Measurements from ENCODE around the gene CD3E. TPM values are rescaled to one million over a fixed set of nuclear protein-coding genes. Genes with fewer than 3 reads are reported as not detected.
A peak's percentile ranks its signal among the peaks of the same experiment; 100 is the strongest.

Gene CD3E
- total and polyA plus RNA-seq, 9 of the 15 experiments (the other 6 are each of a cell fraction or from before 2014, with no cell fraction given): 0.07 to 0.62 (median 0.19) TPM; not detected in 5

DNA sequence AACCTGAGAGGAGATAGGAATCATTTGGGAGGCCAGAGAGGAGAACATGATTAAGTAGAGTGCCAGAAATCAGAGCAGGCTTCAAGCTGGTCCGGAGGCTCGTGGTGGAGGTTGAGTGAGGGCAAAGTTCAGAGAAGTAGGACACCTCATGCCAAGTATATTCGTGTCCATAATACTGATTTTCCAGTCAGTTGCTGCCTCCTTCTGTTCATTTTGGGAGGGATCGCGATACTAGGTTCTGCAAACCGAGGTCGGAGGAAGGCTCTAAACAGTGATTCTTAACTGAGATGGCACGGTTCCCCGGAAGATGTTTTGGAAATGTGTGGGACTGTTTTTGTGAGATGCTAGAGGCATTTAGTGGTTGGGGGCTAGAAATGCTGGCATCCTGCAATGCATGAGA lies 13.6 kb upstream of the CD3E start (continued):
- TF ChIP-seq, protein P1, sequence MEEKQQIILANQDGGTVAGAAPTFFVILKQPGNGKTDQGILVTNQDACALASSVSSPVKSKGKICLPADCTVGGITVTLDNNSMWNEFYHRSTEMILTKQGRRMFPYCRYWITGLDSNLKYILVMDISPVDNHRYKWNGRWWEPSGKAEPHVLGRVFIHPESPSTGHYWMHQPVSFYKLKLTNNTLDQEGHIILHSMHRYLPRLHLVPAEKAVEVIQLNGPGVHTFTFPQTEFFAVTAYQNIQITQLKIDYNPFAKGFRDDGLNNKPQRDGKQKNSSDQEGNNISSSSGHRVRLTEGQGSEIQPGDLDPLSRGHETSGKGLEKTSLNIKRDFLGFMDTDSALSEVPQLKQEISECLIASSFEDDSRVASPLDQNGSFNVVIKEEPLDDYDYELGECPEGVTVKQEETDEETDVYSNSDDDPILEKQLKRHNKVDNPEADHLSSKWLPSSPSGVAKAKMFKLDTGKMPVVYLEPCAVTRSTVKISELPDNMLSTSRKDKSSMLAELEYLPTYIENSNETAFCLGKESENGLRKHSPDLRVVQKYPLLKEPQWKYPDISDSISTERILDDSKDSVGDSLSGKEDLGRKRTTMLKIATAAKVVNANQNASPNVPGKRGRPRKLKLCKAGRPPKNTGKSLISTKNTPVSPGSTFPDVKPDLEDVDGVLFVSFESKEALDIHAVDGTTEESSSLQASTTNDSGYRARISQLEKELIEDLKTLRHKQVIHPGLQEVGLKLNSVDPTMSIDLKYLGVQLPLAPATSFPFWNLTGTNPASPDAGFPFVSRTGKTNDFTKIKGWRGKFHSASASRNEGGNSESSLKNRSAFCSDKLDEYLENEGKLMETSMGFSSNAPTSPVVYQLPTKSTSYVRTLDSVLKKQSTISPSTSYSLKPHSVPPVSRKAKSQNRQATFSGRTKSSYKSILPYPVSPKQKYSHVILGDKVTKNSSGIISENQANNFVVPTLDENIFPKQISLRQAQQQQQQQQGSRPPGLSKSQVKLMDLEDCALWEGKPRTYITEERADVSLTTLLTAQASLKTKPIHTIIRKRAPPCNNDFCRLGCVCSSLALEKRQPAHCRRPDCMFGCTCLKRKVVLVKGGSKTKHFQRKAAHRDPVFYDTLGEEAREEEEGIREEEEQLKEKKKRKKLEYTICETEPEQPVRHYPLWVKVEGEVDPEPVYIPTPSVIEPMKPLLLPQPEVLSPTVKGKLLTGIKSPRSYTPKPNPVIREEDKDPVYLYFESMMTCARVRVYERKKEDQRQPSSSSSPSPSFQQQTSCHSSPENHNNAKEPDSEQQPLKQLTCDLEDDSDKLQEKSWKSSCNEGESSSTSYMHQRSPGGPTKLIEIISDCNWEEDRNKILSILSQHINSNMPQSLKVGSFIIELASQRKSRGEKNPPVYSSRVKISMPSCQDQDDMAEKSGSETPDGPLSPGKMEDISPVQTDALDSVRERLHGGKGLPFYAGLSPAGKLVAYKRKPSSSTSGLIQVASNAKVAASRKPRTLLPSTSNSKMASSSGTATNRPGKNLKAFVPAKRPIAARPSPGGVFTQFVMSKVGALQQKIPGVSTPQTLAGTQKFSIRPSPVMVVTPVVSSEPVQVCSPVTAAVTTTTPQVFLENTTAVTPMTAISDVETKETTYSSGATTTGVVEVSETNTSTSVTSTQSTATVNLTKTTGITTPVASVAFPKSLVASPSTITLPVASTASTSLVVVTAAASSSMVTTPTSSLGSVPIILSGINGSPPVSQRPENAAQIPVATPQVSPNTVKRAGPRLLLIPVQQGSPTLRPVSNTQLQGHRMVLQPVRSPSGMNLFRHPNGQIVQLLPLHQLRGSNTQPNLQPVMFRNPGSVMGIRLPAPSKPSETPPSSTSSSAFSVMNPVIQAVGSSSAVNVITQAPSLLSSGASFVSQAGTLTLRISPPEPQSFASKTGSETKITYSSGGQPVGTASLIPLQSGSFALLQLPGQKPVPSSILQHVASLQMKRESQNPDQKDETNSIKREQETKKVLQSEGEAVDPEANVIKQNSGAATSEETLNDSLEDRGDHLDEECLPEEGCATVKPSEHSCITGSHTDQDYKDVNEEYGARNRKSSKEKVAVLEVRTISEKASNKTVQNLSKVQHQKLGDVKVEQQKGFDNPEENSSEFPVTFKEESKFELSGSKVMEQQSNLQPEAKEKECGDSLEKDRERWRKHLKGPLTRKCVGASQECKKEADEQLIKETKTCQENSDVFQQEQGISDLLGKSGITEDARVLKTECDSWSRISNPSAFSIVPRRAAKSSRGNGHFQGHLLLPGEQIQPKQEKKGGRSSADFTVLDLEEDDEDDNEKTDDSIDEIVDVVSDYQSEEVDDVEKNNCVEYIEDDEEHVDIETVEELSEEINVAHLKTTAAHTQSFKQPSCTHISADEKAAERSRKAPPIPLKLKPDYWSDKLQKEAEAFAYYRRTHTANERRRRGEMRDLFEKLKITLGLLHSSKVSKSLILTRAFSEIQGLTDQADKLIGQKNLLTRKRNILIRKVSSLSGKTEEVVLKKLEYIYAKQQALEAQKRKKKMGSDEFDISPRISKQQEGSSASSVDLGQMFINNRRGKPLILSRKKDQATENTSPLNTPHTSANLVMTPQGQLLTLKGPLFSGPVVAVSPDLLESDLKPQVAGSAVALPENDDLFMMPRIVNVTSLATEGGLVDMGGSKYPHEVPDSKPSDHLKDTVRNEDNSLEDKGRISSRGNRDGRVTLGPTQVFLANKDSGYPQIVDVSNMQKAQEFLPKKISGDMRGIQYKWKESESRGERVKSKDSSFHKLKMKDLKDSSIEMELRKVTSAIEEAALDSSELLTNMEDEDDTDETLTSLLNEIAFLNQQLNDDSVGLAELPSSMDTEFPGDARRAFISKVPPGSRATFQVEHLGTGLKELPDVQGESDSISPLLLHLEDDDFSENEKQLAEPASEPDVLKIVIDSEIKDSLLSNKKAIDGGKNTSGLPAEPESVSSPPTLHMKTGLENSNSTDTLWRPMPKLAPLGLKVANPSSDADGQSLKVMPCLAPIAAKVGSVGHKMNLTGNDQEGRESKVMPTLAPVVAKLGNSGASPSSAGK (IDR thresholded peaks at IDR 0.05): peak; percentile 56
- TF ChIP-seq ATF1 (CRISPR knock-in tag; IDR thresholded peaks at IDR 0.05): no peak
- TF ChIP-seq ATF1 (tag; IDR thresholded peaks at IDR 0.05): no peak
- TF ChIP-seq NR4A1 (CRISPR knock-in tag; IDR thresholded peaks at IDR 0.05): no peak
- TF ChIP-seq NR4A1 (tag; IDR thresholded peaks at IDR 0.05): no peak
- no peak for TF ChIP-seq TAF1 (IDR thresholded peaks at IDR 0.05; ENCODE audit: control insufficient read depth, extremely low read depth, insufficient read depth, low read length, severe bottlenecking)
- TF ChIP-seq, protein P2, sequence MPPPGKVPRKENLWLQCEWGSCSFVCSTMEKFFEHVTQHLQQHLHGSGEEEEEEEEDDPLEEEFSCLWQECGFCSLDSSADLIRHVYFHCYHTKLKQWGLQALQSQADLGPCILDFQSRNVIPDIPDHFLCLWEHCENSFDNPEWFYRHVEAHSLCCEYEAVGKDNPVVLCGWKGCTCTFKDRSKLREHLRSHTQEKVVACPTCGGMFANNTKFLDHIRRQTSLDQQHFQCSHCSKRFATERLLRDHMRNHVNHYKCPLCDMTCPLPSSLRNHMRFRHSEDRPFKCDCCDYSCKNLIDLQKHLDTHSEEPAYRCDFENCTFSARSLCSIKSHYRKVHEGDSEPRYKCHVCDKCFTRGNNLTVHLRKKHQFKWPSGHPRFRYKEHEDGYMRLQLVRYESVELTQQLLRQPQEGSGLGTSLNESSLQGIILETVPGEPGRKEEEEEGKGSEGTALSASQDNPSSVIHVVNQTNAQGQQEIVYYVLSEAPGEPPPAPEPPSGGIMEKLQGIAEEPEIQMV (tag; conservative IDR thresholded peaks at IDR 0.05; ENCODE audit: low read depth): peak; percentile 84
- TF ChIP-seq L3MBTL2 (IDR thresholded peaks at IDR 0.05): peak; percentile 69; the same call in 1 of the 2 replicates
- peak; percentile 36; the same call in 1 of the 2 replicates for TF ChIP-seq SMC3 (conservative IDR thresholded peaks at IDR 0.05; ENCODE audit: insufficient read depth, low read depth, low read length)
- TF ChIP-seq, protein P3, sequence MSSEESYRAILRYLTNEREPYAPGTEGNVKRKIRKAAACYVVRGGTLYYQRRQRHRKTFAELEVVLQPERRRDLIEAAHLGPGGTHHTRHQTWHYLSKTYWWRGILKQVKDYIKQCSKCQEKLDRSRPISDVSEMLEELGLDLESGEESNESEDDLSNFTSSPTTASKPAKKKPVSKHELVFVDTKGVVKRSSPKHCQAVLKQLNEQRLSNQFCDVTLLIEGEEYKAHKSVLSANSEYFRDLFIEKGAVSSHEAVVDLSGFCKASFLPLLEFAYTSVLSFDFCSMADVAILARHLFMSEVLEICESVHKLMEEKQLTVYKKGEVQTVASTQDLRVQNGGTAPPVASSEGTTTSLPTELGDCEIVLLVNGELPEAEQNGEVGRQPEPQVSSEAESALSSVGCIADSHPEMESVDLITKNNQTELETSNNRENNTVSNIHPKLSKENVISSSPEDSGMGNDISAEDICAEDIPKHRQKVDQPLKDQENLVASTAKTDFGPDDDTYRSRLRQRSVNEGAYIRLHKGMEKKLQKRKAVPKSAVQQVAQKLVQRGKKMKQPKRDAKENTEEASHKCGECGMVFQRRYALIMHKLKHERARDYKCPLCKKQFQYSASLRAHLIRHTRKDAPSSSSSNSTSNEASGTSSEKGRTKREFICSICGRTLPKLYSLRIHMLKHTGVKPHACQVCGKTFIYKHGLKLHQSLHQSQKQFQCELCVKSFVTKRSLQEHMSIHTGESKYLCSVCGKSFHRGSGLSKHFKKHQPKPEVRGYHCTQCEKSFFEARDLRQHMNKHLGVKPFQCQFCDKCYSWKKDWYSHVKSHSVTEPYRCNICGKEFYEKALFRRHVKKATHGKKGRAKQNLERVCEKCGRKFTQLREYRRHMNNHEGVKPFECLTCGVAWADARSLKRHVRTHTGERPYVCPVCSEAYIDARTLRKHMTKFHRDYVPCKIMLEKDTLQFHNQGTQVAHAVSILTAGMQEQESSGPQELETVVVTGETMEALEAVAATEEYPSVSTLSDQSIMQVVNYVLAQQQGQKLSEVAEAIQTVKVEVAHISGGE (CRISPR knock-in tag; IDR thresholded peaks at IDR 0.05): no peak

Data from K562 (cell line).